Right ventricle myocardium inferior (tissue), 1 donor: Measurements from ENCODE around the gene RHOJ. TPM values are rescaled to one million over a fixed set of nuclear protein-coding genes. Genes with fewer than 3 reads are reported as not detected.

Experiments
- ATAC-seq: fragments of 200-7000 bp; cut with Tn5 transposase; one replicate; pipeline ENCODE4 v1.9.1; 2020; ENCODE audit warnings: mild to moderate bottlenecking, moderate library complexity
- DNase-seq: peaks from one replicate; pipeline ENCODE4 v3.0.0; 2021; ENCODE audit errors: missing footprints
- intact Hi-C: fragments of 100-400 bp; cut with DNase I; formaldehyde crosslinking; loops from one replicate; pipeline ENCODE4 v1.11.0; 2022
- total RNA-seq: library from RNA; stranded (reverse); fragmentation: NEBNext Ultra II Directional; extraction: Animal tissue kit (Norgen Biotek cat#: 25700); gene quantifications from one replicate; pipeline ENCODE4 v1.2.1, GENCODE V29; 2021
- donor health status: DM: no; HTN: yes; CAD: no; lungs with severe emphysema.

RHOJ gene
- total RNA-seq, 1 donor from 2014 or later = 18.3 TPM

GRCh38 chr14:63322897-63323573 lies 118.8 kb downstream of the RHOJ start:
- DNase-seq = no peak
- no peak for ATAC-seq
- intact Hi-C loops = no loop called here

GRCh38 chr14:63326840-63327239 lies 122.6 kb downstream of the RHOJ start:
- no peak for DNase-seq
- intact Hi-C loops = no loop called here
- no peak for ATAC-seq

- ATAC-seq (no peak), DNase-seq (no peak)
- intact Hi-C loops = no loop called here
Observed at GRCh38 chr14:63328787-63329737, 124.8 kb downstream of the RHOJ start.

- intact Hi-C loops = no loop called here
- ATAC-seq = no peak
- no peak for DNase-seq
Observed at GRCh38 chr14:63342371-63342770, 138.1 kb downstream of the RHOJ start.

Other genes with a start within 250 kb of the RHOJ start
- not detected for gene KCNH5, start 159.0 kb upstream of the RHOJ start, total RNA-seq
- gene GPHB5, start 114.5 kb downstream of the RHOJ start, total RNA-seq = not detected